Glomerular visceral epithelial cell (primary cell): ENCODE measurements around the gene AP5Z1.
A peak's percentile ranks its signal among the peaks of the same experiment; 100 is the strongest.

Experiments
- DNase-seq: peaks from one replicate; pipeline ENCODE4 v3.0.0-alpha.2; 2016; ENCODE audit errors: extremely low spot score

Gene AP5Z1

GRCh38 chr7:4820405-4820966, 45.1 kb downstream of the AP5Z1 start:
- DNase-seq: no peak

GRCh38 chr7:4820967-4821471, 45.6 kb downstream of the AP5Z1 start:
- DNase-seq: no peak

DNA sequence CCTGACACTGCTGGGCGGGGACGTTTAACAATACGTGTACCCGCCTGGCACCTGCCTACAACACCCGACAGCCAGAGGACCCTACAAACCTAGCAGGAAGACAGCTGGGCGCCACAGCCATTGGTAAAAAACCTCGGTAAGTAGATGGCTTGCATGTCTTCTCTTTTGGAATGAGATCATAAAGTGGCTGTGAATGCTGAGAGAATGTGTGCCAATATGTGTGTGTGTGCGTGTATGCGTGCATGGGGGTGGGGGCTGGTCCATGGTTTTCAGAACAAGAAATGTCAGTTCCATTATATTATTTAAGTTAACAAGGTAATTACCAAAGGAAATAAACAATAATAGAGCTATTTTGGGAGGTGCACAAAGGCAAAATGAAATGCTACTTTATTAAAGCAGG, 47.3 kb downstream of the AP5Z1 start:
- DNase-seq: no peak

DNA sequence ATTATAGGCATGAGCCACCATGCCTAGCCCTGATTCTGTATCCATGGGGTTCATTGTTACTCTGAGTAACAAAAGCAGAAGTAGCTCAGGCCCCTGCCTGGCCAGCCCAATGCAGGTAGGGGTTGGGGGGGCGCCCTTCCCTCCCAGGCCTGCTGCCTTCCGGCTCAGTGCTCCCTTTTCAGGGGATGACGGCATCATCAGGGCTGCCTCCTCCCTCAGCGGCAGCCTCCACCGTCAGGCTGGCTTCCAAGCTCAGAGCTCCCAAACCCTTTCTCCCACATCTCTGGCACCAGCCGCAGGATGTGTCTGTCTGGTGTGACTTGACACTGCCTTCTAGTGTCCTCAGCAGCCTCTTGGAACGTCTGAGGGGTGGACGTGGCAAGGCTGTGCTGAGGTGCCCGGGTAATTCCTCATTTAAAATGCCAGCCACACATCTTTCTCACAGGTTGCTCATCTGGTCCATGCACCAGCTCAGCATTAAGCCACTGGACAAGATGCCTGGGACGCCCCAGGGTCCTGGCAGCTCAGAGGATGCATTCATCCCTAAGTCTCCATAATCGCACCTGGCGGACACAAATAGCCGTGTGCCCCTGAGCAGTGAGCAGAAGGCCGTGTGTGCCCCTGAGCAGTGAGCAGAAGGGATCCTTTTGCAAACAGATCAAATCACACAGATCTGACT, 48.2 kb downstream of the AP5Z1 start:
- no peak for DNase-seq

GRCh38 chr7:4824120-4824775, 48.8 kb downstream of the AP5Z1 start:
- no peak for DNase-seq

DNA sequence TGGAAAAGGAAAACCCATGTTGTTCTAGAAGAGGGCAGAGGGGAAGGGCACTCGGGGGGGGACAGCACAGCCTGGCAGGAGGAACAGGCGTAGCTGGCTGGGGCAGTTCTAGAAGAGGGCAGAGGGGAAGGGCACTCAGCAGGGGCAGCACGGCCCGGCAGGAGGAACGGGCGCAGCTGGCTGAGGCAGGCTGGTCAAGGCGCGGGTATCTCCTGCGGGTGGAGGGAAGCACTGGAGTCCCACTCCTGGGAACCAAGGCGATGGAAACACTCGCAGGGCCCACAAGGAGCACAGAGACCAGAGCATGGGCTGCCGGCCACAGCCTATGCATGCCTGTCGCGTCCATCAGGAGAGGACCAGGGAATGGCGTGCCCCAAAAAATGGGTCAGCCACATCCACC, 49.7 kb downstream of the AP5Z1 start:
- DNase-seq: no peak

- DNase-seq: no peak
Observed at GRCh38 chr7:4828720-4829383, 53.4 kb downstream of the AP5Z1 start.

GRCh38 chr7:4830176-4830575, 54.8 kb downstream of the AP5Z1 start:
- DNase-seq: peak; percentile 59

- no peak for DNase-seq
Observed at GRCh38 chr7:4831723-4832495, 56.5 kb downstream of the AP5Z1 start.

GRCh38 chr7:4832711-4833110, 57.3 kb downstream of the AP5Z1 start:
- DNase-seq: no peak

DNA sequence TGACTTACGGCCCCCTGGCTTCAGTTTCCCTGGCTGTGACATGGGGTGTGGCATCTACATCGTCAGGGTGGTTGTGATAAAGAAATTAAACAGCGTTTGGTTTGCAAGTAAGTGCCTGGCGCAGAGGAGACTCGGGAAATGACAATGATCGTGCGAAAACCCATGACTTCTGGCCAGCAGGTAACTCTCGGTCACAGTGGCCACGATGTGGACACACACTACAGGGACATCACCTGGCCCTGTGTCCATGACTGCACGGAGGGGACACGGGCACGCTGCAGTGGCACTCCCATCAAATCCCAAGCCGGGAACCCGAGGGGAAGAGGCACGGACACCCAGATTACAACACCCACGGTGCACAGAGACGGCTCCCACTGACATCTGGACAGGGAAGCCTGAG, 57.8 kb downstream of the AP5Z1 start:
- DNase-seq: no peak

- no peak for DNase-seq
Observed at GRCh38 chr7:4833691-4834600, 58.5 kb downstream of the AP5Z1 start.

- no peak for DNase-seq
Observed at GRCh38 chr7:4834601-4835397, 59.4 kb downstream of the AP5Z1 start.

DNA sequence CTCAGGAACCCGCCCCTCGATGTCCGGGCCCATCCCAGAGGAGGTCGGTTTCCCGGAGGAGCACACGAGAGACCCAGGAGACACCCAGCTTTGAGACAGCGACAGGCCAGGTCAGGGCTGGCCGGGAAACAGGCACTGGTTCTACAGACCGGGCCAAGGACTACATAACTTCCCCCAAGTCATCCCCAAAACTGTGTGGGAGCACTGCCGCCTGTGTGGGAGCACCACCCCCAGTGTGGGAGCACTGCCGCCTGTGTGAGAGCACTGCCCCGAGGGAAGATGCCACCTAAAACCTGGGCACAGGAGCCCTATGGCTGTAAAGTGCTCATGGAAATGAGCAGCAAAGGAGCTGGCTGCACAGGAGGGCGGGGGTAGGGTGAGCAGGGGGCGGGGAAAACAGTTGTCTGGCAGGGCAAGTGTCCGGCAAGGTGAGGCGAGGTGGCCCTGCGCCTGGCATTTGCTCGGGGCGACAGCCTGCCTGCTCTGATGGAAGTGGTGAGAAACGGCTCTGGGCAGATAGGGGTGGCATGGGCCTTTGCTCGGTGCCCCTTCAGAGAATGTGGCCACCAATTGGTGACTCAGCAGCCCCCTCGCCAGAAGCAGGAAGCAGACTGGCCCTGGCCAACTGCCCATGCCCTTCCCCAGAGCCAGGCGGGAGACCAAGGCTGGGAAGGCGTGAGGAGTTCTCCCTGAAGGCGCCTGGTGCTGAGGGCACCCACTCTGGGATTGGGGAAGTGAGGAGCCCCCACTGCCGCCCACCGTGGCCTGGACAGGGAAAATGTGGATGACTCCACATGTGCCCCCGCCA, 60.2 kb downstream of the AP5Z1 start:
- DNase-seq: no peak

GRCh38 chr7:4836206-4836661, 60.8 kb downstream of the AP5Z1 start:
- DNase-seq: no peak

GRCh38 chr7:4837041-4837802, 61.8 kb downstream of the AP5Z1 start:
- DNase-seq: no peak

- DNase-seq: no peak
Observed at GRCh38 chr7:4837803-4838625, 62.6 kb downstream of the AP5Z1 start.
